K562 (cell line): ENCODE data around the gene MRPS24. TPM values are rescaled to one million over a fixed set of nuclear protein-coding genes. Genes with fewer than 3 reads are reported as not detected.

Experiments used
- ATAC-seq: fragments of 200-7000 bp; cut with Tn5 transposase; 3 replicates; pipeline ENCODE4 v1.9.1; 2020; ENCODE audit warnings: moderate library complexity
- BruUV-seq: library from RNA; stranded (reverse); fragments of 400-500 nt; replicated peaks from 2 replicates; lab custom pipeline; 2021; lab: Mats Ljungman, UMichigan
- CTCF ChIA-PET: fragments of 300-600 bp; formaldehyde crosslinking; extraction: SDS; loops from one replicate; lab custom pipeline; 2021; ENCODE audit warnings: low intra/inter-chr PET ratio; lab: Yijun Ruan, JAX
- POLR2A ChIA-PET: fragments of 300-600, 350-650 bp; sonication (Branson Sonifier 250); formaldehyde crosslinking; extraction: SDS; loops from one replicate; lab custom pipeline; 2021; ENCODE audit warnings: antibody characterized with exemption, inconsistent platforms; lab: Yijun Ruan, JAX
- DNase-seq, 4 experiments: peaks; one replicate each; pipeline versions ENCODE4 v3.0.0 to v3.0.0-alpha.2; 2011 to 2018; ENCODE audit warnings: low spot score in 3 of 4, mixed read lengths in 3 of 4; ENCODE audit errors: extremely low read depth in 1 of 4
- FAIRE-seq: peaks from 2 replicates; lab custom pipeline; 2011; peaks lifted over from hg19 to GRCh38; lab: Jason Lieb, UNC
- H2AFZ ChIP-seq: 2 replicates; pipeline ENCODE4 v1.6.0; 2011; ENCODE audit warnings: low read depth, low read length, control low read depth, inconsistent platforms
- H3K27ac ChIP-seq: fragments of 200-600 bp; 3 replicates; pipeline ENCODE4 v1.8.0; 2011; ENCODE audit warnings: low read depth, mild to moderate bottlenecking, control low read depth, inconsistent platforms, low read length, moderate library complexity, mixed read lengths; ENCODE audit errors: extremely low read depth
- H3K27me3 ChIP-seq, 2 experiments: fragments of 300-600 bp in 1 of 2; 2 replicates in 1 of 2; 3 replicates in 1 of 2; pipeline versions ENCODE4 v1.6.0 to v1.8.0; 2011; ENCODE audit warnings: inconsistent platforms in 2 of 2, low read length in 2 of 2, mild to moderate bottlenecking in 1 of 2, mixed read lengths in 1 of 2, moderate library complexity in 1 of 2; ENCODE audit not compliant: control insufficient read depth in 2 of 2, insufficient read depth in 2 of 2
- H3K36me3 ChIP-seq: fragments of 300-600 bp; 3 replicates; pipeline ENCODE4 v1.8.0; 2011; ENCODE audit warnings: mild to moderate bottlenecking, low read length, inconsistent platforms; ENCODE audit not compliant: control insufficient read depth, insufficient read depth
- H3K4me1 ChIP-seq, 2 experiments: fragments of 200-600 bp in 1 of 2; replicated peaks in 1 of 2; 2 replicates in 1 of 2; 3 replicates in 1 of 2; pipeline versions ENCODE4 v1.5.1 to v1.8.0; 2011; ENCODE audit warnings: inconsistent platforms in 2 of 2, low read length in 2 of 2, mild to moderate bottlenecking in 1 of 2, mixed read lengths in 1 of 2, moderate library complexity in 1 of 2; ENCODE audit not compliant: control insufficient read depth in 2 of 2, insufficient read depth in 2 of 2
- H3K4me2 ChIP-seq: 2 replicates; pipeline ENCODE4 v1.6.1; 2011; ENCODE audit warnings: low read length, control low read depth, inconsistent platforms, mixed read lengths; ENCODE audit not compliant: insufficient read depth
- H3K4me3 ChIP-seq: fragments of 200-600 bp; sonication (generic), shearing (Covaris generic); 2 replicates; pipeline ENCODE4 v1.5.1; 2016; ENCODE audit warnings: control low read depth, inconsistent platforms
- H3K79me2 ChIP-seq: fragments of 200-600 bp; 3 replicates; pipeline ENCODE4 v1.8.0; 2011; ENCODE audit warnings: low read length, inconsistent platforms; ENCODE audit not compliant: control insufficient read depth, insufficient read depth
- H3K9ac ChIP-seq, 2 experiments: 2 replicates each; pipeline versions ENCODE4 v1.6.0 to v1.6.1; 2011; ENCODE audit warnings: low read depth in 2 of 2, low read length in 2 of 2, control low read depth in 1 of 2, inconsistent platforms in 1 of 2, mild to moderate bottlenecking in 1 of 2, mixed read lengths in 1 of 2; ENCODE audit not compliant: insufficient read depth in 1 of 2
- H3K9me1 ChIP-seq: one replicate; pipeline ENCODE4 v1.6.0; 2011; ENCODE audit warnings: inconsistent platforms, mild to moderate bottlenecking, low read length, moderate library complexity; ENCODE audit not compliant: control insufficient read depth, insufficient read depth
- H3K9me3 ChIP-seq: replicated peaks from 2 replicates; pipeline ENCODE4 v1.5.1; 2011; ENCODE audit warnings: low read depth, low read length, inconsistent platforms; ENCODE audit not compliant: control insufficient read depth, insufficient read depth
- H4K20me1 ChIP-seq: replicated peaks from 2 replicates; pipeline ENCODE4 v1.6.1; 2011; ENCODE audit warnings: low read length, inconsistent platforms, mixed read lengths; ENCODE audit not compliant: control insufficient read depth, insufficient read depth
- FOXJ3 ChIP-seq: sonication (generic); formaldehyde crosslinking; IDR thresholded peaks from 2 replicates; pipeline ENCODE4 v1.4.0; 2020; ENCODE audit warnings: mild to moderate bottlenecking, missing genetic modification reagents
- ILK ChIP-seq: fragments of 450-650 bp; IDR thresholded peaks from 2 replicates; pipeline ENCODE4 v1.6.1; 2016; ENCODE audit warnings: missing genetic modification characterization, low read depth, mild to moderate bottlenecking, missing compliant biosample characterization, moderate library complexity, borderline replicate concordance
- JUND ChIP-seq, 2 experiments: IDR thresholded peaks; 2 replicates in 1 of 2; 3 replicates in 1 of 2; pipeline ENCODE4 v1.6.1; 2011; ENCODE audit warnings: borderline replicate concordance in 2 of 2, low read depth in 2 of 2, low read length in 2 of 2, improper control_type of control experiment in 1 of 2, missing biosample characterization in 1 of 2, missing genetic modification characterization in 1 of 2, missing genetic modification reagents in 1 of 2
- NONO ChIP-seq, 2 experiments: fragments of 200-400 bp in 1 of 2; fragments of 450-650 bp in 1 of 2; formaldehyde crosslinking in 1 of 2; IDR thresholded peaks; 2 replicates each; pipeline ENCODE4 v1.6.1; 2017; ENCODE audit warnings: low read depth in 2 of 2, mild to moderate bottlenecking in 2 of 2, moderate library complexity in 2 of 2, low read length in 1 of 2
- RBM15 ChIP-seq: fragments of 200-400 bp; formaldehyde crosslinking; IDR thresholded peaks from 2 replicates; pipeline ENCODE4 v1.6.1; 2018; ENCODE audit warnings: mild to moderate bottlenecking, low read length, moderate library complexity; ENCODE audit not compliant: insufficient read depth
- SNIP1 ChIP-seq: fragments of 450-650 bp; IDR thresholded peaks from 2 replicates; pipeline ENCODE4 v1.7.1; 2017; ENCODE audit warnings: low read depth, mild to moderate bottlenecking
- THRAP3 ChIP-seq: fragments of 450-650 bp; IDR thresholded peaks from 2 replicates; pipeline ENCODE4 v1.6.1; 2016; ENCODE audit warnings: mild to moderate bottlenecking, inconsistent platforms, borderline replicate concordance
- ZNF584 ChIP-seq: fragments of 200-800 bp; sonication (Bioruptor generic); IDR thresholded peaks from 2 replicates; pipeline ENCODE4 v1.6.1; 2016; ENCODE audit warnings: low read depth, mild to moderate bottlenecking, missing genetic modification characterization, missing compliant biosample characterization
- WGBS: fragments of 100-300 bp; shearing (Covaris generic); methylation state at CpG from one replicate; pipeline ENCODE4 v1.1.6; 2016; ENCODE audit warnings: low coverage, mixed read lengths; ENCODE audit not compliant: insufficient coverage; ENCODE audit errors: missing lambda C conversion rate; 5-methylcytosine and 5-hydroxymethylcytosine counted together
- in situ Hi-C: fragments of 300-500 bp; cut with MboI; formaldehyde crosslinking; loops from 4 replicates; pipeline ENCODE4 v1.15.0; 2018; ENCODE audit warnings: inconsistent platforms, mixed read lengths
- intact Hi-C: fragments of 100-400 bp; cut with micrococcal nuclease; formaldehyde crosslinking; loops from 2 replicates; pipeline ENCODE4 v1.14.2; 2022
- polyA plus RNA-seq, 8 experiments: library from polyadenylated mRNA; depleted of rRNA in 4 of 8; stranded (reverse) in 5 of 8; unstranded in 3 of 8; fragments of >200 nt; fragmentation: Nextera tagmentation in 2 of 8; fragmentation: Illumina TruSeq in 1 of 8; extraction: Ambion mirVana in 2 of 8; extraction: Trizol in 1 of 8; gene quantifications; 2 replicates each; pipeline versions ENCODE4 v1.2.1 to v1.2.3, GENCODE V29; 2011 to 2014; ENCODE audit warnings: inconsistent platforms in 1 of 8, missing spikeins in 1 of 8
- total RNA-seq, 7 experiments: library from RNA; depleted of rRNA in 6 of 7; stranded (reverse); fragments of >200 nt in 6 of 7; fragmentation: Illumina TruSeq in 2 of 7; extraction: Trizol in 2 of 7; gene quantifications; 2 replicates each; pipeline versions ENCODE4 v1.2.1 to v1.2.3, GENCODE V29; 2011 to 2021; ENCODE audit warnings: low replicate concordance in 1 of 7
- TF ChIP-seq, protein P1 (sequence below): fragments of 450-650 bp; IDR thresholded peaks from 2 replicates; pipeline ENCODE4 v1.6.1; 2018; ENCODE audit warnings: mild to moderate bottlenecking, low read depth; ENCODE audit not compliant: partially characterized antibody
- TF ChIP-seq, protein P2 (sequence below): sonication (generic); formaldehyde crosslinking; IDR thresholded peaks from 2 replicates; pipeline ENCODE4 v1.8.1; 2022; ENCODE audit warnings: missing genetic modification reagents
- TF ChIP-seq, protein P3 (sequence below), 2 experiments: fragments of 450-650 bp; IDR thresholded peaks; 2 replicates each; pipeline ENCODE4 v1.6.1; 2018; ENCODE audit warnings: mild to moderate bottlenecking in 2 of 2, low read depth in 1 of 2; ENCODE audit not compliant: partially characterized antibody in 2 of 2
- TF ChIP-seq, protein P4 (sequence below): fragments of 450-650 bp; conservative IDR thresholded peaks from 2 replicates; pipeline ENCODE4 v1.6.1; 2016; ENCODE audit warnings: missing genetic modification characterization, low read depth, mild to moderate bottlenecking, control low read depth, missing compliant biosample characterization

Gene MRPS24
- total and polyA plus RNA-seq, 9 of the 15 experiments (the other 6 are each of a cell fraction or from before 2014, with no cell fraction given), result 51.4 to 214 (median 169) TPM

DNA sequence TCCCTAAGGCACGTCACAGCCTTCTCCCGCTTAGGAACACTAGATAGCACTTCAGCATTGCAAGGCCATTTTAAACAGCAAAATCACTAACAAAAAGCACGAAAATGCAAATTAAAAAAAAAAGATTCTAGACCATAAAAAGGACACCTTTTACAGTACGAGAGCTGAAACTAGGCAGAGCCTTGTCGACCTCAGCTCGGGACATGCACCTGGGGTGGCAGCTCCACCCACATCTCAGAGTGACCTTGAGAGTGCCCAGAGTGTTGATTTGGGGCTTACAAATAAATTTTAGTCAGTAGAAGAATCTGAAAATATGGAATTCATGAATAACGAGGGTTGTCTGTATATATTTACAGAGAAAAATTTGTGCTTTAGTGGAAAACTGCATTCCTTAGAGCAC is 1.1 kb downstream of the MRPS24 start:
- DNase-seq (peak in 1 of 4 experiments; percentile 28), ATAC-seq (no peak), FAIRE-seq (peak; percentile 6)
- H3K4me3 ChIP-seq, result peak overlapping the region; percentile 71
- in situ Hi-C loops, result no loop called here
- peaks cover 26% of the 10 kb centered on the region for H3K36me3 ChIP-seq
- peak overlapping the region in 1 of 2 experiments; percentile 74; a peak in 3 of 4 replicates for H3K9ac ChIP-seq
- no peaks in the 10 kb centered on the region for H4K20me1 ChIP-seq
- H3K4me2 ChIP-seq, result peak overlapping the region; percentile 94
- ChIA-PET CTCF (no interaction called here), POLR2A (interaction anchor here (1.0 to 1.2 kb wide), 2 partner anchors 9 to 16 kb away, joined by 3 read pairs; no protein-coding TSS in a partner anchor)
- BruUV-seq, result no TSS peak
- H3K9me1 ChIP-seq, result no peaks in the 10 kb centered on the region
- peak overlapping the region; percentile 75 for H3K27ac ChIP-seq
- H2AFZ ChIP-seq, result peak overlapping the region; percentile 79; the same call in 1 of the 2 replicates
- intact Hi-C loops, result no loop called here
- no peaks in the 10 kb centered on the region for H3K27me3 ChIP-seq
- no peaks in the 10 kb centered on the region; the same call in 1 of the 2 replicates for H3K9me3 ChIP-seq
- H3K4me1 ChIP-seq, result peaks cover 15 to 25% of the 10 kb centered on the region in 2 experiments; a peak in 3 of 5 replicates
- 29% methylated on average over 7 of the region's 7 CpGs for WGBS
- peaks cover 17% of the 10 kb centered on the region for H3K79me2 ChIP-seq
- TF ChIP-seq JUND (IDR thresholded peaks at IDR 0.05; ENCODE audit: borderline replicate concordance, low read depth, low read length) (no peak), JUND (tag; IDR thresholded peaks at IDR 0.05; ENCODE audit: borderline replicate concordance, low read depth, low read length) (no peak), ZNF584 (CRISPR knock-in tag) (no peak), THRAP3 (no peak), RBM15 (no peak), SNIP1 (no peak), FOXJ3 (CRISPR knock-in tag) (no peak), ILK (tag) (no peak), NONO (IDR thresholded peaks at IDR 0.05; ENCODE audit: low read depth in 2 of 2, low read length in 1 of 2) (no peak)
- TF ChIP-seq, protein P1, sequence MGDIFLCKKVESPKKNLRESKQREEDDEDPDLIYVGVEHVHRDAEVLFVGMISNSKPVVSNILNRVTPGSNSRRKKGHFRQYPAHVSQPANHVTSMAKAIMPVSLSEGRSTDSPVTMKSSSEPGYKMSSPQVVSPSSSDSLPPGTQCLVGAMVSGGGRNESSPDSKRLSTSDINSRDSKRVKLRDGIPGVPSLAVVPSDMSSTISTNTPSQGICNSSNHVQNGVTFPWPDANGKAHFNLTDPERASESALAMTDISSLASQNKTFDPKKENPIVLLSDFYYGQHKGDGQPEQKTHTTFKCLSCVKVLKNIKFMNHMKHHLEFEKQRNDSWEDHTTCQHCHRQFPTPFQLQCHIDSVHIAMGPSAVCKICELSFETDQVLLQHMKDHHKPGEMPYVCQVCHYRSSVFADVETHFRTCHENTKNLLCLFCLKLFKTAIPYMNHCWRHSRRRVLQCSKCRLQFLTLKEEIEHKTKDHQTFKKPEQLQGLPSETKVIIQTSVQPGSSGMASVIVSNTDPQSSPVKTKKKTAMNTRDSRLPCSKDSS, result no peak
- TF ChIP-seq, protein P2, sequence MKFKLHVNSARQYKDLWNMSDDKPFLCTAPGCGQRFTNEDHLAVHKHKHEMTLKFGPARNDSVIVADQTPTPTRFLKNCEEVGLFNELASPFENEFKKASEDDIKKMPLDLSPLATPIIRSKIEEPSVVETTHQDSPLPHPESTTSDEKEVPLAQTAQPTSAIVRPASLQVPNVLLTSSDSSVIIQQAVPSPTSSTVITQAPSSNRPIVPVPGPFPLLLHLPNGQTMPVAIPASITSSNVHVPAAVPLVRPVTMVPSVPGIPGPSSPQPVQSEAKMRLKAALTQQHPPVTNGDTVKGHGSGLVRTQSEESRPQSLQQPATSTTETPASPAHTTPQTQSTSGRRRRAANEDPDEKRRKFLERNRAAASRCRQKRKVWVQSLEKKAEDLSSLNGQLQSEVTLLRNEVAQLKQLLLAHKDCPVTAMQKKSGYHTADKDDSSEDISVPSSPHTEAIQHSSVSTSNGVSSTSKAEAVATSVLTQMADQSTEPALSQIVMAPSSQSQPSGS (CRISPR knock-in tag), result no peak
- TF ChIP-seq, protein P3, sequence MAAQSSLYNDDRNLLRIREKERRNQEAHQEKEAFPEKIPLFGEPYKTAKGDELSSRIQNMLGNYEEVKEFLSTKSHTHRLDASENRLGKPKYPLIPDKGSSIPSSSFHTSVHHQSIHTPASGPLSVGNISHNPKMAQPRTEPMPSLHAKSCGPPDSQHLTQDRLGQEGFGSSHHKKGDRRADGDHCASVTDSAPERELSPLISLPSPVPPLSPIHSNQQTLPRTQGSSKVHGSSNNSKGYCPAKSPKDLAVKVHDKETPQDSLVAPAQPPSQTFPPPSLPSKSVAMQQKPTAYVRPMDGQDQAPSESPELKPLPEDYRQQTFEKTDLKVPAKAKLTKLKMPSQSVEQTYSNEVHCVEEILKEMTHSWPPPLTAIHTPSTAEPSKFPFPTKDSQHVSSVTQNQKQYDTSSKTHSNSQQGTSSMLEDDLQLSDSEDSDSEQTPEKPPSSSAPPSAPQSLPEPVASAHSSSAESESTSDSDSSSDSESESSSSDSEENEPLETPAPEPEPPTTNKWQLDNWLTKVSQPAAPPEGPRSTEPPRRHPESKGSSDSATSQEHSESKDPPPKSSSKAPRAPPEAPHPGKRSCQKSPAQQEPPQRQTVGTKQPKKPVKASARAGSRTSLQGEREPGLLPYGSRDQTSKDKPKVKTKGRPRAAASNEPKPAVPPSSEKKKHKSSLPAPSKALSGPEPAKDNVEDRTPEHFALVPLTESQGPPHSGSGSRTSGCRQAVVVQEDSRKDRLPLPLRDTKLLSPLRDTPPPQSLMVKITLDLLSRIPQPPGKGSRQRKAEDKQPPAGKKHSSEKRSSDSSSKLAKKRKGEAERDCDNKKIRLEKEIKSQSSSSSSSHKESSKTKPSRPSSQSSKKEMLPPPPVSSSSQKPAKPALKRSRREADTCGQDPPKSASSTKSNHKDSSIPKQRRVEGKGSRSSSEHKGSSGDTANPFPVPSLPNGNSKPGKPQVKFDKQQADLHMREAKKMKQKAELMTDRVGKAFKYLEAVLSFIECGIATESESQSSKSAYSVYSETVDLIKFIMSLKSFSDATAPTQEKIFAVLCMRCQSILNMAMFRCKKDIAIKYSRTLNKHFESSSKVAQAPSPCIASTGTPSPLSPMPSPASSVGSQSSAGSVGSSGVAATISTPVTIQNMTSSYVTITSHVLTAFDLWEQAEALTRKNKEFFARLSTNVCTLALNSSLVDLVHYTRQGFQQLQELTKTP (IDR thresholded peaks at IDR 0.05; ENCODE audit: low read depth in 1 of 2, partially characterized antibody in 2 of 2), result no peak
- TF ChIP-seq, protein P4, sequence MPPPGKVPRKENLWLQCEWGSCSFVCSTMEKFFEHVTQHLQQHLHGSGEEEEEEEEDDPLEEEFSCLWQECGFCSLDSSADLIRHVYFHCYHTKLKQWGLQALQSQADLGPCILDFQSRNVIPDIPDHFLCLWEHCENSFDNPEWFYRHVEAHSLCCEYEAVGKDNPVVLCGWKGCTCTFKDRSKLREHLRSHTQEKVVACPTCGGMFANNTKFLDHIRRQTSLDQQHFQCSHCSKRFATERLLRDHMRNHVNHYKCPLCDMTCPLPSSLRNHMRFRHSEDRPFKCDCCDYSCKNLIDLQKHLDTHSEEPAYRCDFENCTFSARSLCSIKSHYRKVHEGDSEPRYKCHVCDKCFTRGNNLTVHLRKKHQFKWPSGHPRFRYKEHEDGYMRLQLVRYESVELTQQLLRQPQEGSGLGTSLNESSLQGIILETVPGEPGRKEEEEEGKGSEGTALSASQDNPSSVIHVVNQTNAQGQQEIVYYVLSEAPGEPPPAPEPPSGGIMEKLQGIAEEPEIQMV (tag), result no peak
